MCF 10A (cell line): ENCODE results near the gene PRKAR1B. TPM values are rescaled to one million over a fixed set of nuclear protein-coding genes. Genes with fewer than 3 reads are reported as not detected.

Experiments
- BruUV-seq: library from RNA; stranded (reverse); fragments of 400-500 nt; replicated peaks from 2 replicates; lab custom pipeline; 2021; lab: Mats Ljungman, UMichigan
- CTCF ChIA-PET: fragments of 300-600 bp; sonication (Branson Sonifier 250); formaldehyde crosslinking; extraction: SDS; loops from one replicate; lab custom pipeline; 2021; ENCODE audit warnings: antibody characterized with exemption, inconsistent platforms; lab: Yijun Ruan, JAX
- POLR2A ChIA-PET: fragments of 300-600, 350-650 bp; sonication (Branson Sonifier 250); formaldehyde crosslinking; extraction: SDS; loops from one replicate; lab custom pipeline; 2020; ENCODE audit warnings: antibody characterized with exemption, inconsistent platforms; lab: Yijun Ruan, JAX
- DNase-seq: peaks from one replicate; pipeline ENCODE4 v3.0.0-alpha.2; 2018; ENCODE audit not compliant: unreplicated experiment
- H3K27ac Mint-ChIP-seq: one replicate; pipeline ENCODE4 v1.8.0; 2022; ENCODE audit warnings: mild to moderate bottlenecking, low read depth, mixed read lengths; ENCODE audit not compliant: unreplicated experiment
- H3K27me3 Mint-ChIP-seq: one replicate; pipeline ENCODE4 v1.8.0; 2022; ENCODE audit warnings: mixed read lengths; ENCODE audit not compliant: insufficient read depth, unreplicated experiment
- H3K36me3 Mint-ChIP-seq: one replicate; pipeline ENCODE4 v1.8.0; 2022; ENCODE audit warnings: mild to moderate bottlenecking, moderate library complexity, mixed read lengths; ENCODE audit not compliant: insufficient read depth, unreplicated experiment
- H3K4me1 Mint-ChIP-seq: one replicate; pipeline ENCODE4 v1.8.0; 2022; ENCODE audit warnings: mixed read lengths; ENCODE audit not compliant: insufficient read depth, unreplicated experiment
- H3K4me3 Mint-ChIP-seq: one replicate; pipeline ENCODE4 v1.8.0; 2022; ENCODE audit warnings: mild to moderate bottlenecking, moderate library complexity, mixed read lengths; ENCODE audit not compliant: unreplicated experiment
- H3K9me3 Mint-ChIP-seq: one replicate; pipeline ENCODE4 v1.8.0; 2022; ENCODE audit warnings: mixed read lengths; ENCODE audit not compliant: unreplicated experiment
- intact Hi-C: fragments of 100-400 bp; cut with micrococcal nuclease; formaldehyde crosslinking; loops from 2 replicates; pipeline ENCODE4 v1.14.1; 2022
- total RNA-seq: library from RNA; stranded (reverse); gene quantifications from 2 replicates; pipeline ENCODE4 v1.2.3, GENCODE V29; 2022
- TF ChIP-seq, protein P1 (sequence below): fragments of 200-600 bp; IDR thresholded peaks from one replicate; pipeline ENCODE4 v1.8.0; 2022; ENCODE audit warnings: antibody characterized with exemption, mild to moderate bottlenecking; ENCODE audit not compliant: unreplicated experiment

Gene PRKAR1B
- total RNA-seq, 1 experiment from 2014 or later = 31.5 TPM

- H3K4me1 Mint-ChIP-seq = peaks cover 7% of the 10 kb centered on the region
- no peaks in the 10 kb centered on the region for H3K9me3 Mint-ChIP-seq
- no peaks in the 10 kb centered on the region for H3K27me3 Mint-ChIP-seq
- no peak for DNase-seq
- H3K36me3 Mint-ChIP-seq = peaks cover 6% of the 10 kb centered on the region
- ChIA-PET CTCF (no interaction called here), POLR2A (no interaction called here)
- TF ChIP-seq, protein P1, sequence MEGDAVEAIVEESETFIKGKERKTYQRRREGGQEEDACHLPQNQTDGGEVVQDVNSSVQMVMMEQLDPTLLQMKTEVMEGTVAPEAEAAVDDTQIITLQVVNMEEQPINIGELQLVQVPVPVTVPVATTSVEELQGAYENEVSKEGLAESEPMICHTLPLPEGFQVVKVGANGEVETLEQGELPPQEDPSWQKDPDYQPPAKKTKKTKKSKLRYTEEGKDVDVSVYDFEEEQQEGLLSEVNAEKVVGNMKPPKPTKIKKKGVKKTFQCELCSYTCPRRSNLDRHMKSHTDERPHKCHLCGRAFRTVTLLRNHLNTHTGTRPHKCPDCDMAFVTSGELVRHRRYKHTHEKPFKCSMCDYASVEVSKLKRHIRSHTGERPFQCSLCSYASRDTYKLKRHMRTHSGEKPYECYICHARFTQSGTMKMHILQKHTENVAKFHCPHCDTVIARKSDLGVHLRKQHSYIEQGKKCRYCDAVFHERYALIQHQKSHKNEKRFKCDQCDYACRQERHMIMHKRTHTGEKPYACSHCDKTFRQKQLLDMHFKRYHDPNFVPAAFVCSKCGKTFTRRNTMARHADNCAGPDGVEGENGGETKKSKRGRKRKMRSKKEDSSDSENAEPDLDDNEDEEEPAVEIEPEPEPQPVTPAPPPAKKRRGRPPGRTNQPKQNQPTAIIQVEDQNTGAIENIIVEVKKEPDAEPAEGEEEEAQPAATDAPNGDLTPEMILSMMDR = no peak
- intact Hi-C loops = no loop called here
- H3K4me3 Mint-ChIP-seq = no peak overlapping the region
- H3K27ac Mint-ChIP-seq = no peak overlapping the region
- no TSS peak for BruUV-seq
Measured at GRCh38 chr7:710161-710560, 16.9 kb downstream of the PRKAR1B start.

DNA sequence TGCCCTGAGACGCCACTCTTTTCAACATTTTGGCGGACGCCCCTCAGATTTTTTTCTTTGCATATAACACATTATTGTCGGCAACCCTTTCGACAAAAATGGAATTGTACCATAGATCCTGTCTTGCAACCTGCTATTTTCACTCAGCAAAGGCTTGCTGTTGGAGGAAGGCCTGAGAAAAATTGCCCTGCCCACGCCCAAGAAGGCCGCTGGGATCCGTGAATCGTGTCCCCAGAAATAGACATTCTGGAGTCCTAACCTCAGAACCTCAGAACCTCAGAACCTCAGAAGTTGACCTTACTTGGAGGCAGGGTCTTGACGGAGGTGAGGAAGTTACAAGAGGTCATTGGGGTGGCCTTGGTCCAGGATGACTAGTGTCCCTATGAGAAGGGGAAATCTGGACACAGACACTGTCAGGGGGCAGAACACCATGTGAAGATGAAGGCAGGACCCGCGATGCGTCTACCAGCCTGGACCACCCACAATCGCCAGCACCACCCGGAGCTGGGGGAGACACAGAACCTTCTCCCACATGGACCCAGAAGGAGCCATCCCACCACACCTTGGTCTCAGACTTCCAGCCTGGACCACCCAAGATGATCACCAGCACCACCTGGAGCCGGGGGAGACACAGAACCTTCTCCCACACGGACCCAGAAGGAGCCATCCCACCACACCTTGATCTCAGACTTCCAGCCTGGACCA is 19.6 kb downstream of the PRKAR1B start:
- Mint-ChIP-seq H3K36me3 (peaks cover 13% of the 10 kb centered on the region), H3K4me1 (no peaks in the 10 kb centered on the region)

GRCh38 chr7:706721-707120 is 20.4 kb downstream of the PRKAR1B start:
- BruUV-seq = no TSS peak
- Mint-ChIP-seq H3K4me3 (no peak overlapping the region), H3K9me3 (peaks cover 12% of the 10 kb centered on the region), H3K36me3 (peaks cover 13% of the 10 kb centered on the region), H3K4me1 (no peaks in the 10 kb centered on the region), H3K27me3 (no peaks in the 10 kb centered on the region), H3K27ac (no peak overlapping the region)
- DNase-seq = no peak
- ChIA-PET CTCF (no interaction called here), POLR2A (no interaction called here)
- TF ChIP-seq, protein P1 = no peak
- intact Hi-C loops = no loop called here

More for the DNA sequence above, 19.6 kb downstream of the PRKAR1B start:
- BruUV-seq = no TSS peak
- intact Hi-C loops = no loop called here
- no peak for DNase-seq
- TF ChIP-seq, protein P1 = no peak
- CTCF ChIA-PET = no interaction called here
- H3K27me3 Mint-ChIP-seq = no peaks in the 10 kb centered on the region
- no peak overlapping the region for H3K27ac Mint-ChIP-seq
- no peak overlapping the region for H3K4me3 Mint-ChIP-seq
- POLR2A ChIA-PET = no interaction called here
- H3K9me3 Mint-ChIP-seq = peaks cover 12% of the 10 kb centered on the region

- Mint-ChIP-seq H3K27me3 (no peaks in the 10 kb centered on the region), H3K4me1 (no peaks in the 10 kb centered on the region), H3K4me3 (no peak overlapping the region), H3K27ac (peak overlapping the region; percentile 27), H3K36me3 (peaks cover 21% of the 10 kb centered on the region), H3K9me3 (peaks cover 12% of the 10 kb centered on the region)
- ChIA-PET CTCF (interaction anchor here (0.7 kb wide), 1 partner anchor 177 kb away, joined by 3 read pairs; no protein-coding TSS in a partner anchor), POLR2A (interaction anchor here (1.2 kb wide), 1 partner anchor 185 kb away, joined by 3 read pairs; no protein-coding TSS in a partner anchor)
- no TSS peak for BruUV-seq
- intact Hi-C loops = no loop called here
- no peak for DNase-seq
- TF ChIP-seq, protein P1 = no peak
Measured at GRCh38 chr7:703049-703448, 24.0 kb downstream of the PRKAR1B start.
